ENCODE data around the gene FNDC3B. TPM values are rescaled to one million over a fixed set of nuclear protein-coding genes. Genes with fewer than 3 reads are reported as not detected.

The FNDC3B gene
- total RNA-seq, 2 donors from 2014 or later = 57.6 to 69.3 TPM

GRCh38 chr3:172130717-172131050 is 91.3 kb downstream of the FNDC3B start:
- peak overlapping the region; percentile 81 to 87 for H3K27ac ChIP-seq
- TF ChIP-seq, protein P1, sequence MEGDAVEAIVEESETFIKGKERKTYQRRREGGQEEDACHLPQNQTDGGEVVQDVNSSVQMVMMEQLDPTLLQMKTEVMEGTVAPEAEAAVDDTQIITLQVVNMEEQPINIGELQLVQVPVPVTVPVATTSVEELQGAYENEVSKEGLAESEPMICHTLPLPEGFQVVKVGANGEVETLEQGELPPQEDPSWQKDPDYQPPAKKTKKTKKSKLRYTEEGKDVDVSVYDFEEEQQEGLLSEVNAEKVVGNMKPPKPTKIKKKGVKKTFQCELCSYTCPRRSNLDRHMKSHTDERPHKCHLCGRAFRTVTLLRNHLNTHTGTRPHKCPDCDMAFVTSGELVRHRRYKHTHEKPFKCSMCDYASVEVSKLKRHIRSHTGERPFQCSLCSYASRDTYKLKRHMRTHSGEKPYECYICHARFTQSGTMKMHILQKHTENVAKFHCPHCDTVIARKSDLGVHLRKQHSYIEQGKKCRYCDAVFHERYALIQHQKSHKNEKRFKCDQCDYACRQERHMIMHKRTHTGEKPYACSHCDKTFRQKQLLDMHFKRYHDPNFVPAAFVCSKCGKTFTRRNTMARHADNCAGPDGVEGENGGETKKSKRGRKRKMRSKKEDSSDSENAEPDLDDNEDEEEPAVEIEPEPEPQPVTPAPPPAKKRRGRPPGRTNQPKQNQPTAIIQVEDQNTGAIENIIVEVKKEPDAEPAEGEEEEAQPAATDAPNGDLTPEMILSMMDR (IDR thresholded peaks at IDR 0.05) = no peak
- DNase-seq (ENCODE audit: low spot score) = no peak
- H3K36me3 ChIP-seq = no peaks in the 10 kb centered on the region
- H3K9me3 ChIP-seq = no peaks in the 10 kb centered on the region
- no peaks in the 10 kb centered on the region for H3K27me3 ChIP-seq
- no peak overlapping the region for H3K4me3 ChIP-seq
- peaks cover 0 to 64% of the 10 kb centered on the region in 2 donors for H3K4me1 ChIP-seq

GRCh38 chr3:172131746-172132145 is 92.4 kb downstream of the FNDC3B start:
- no peaks in the 10 kb centered on the region for H3K36me3 ChIP-seq
- H3K9me3 ChIP-seq = no peaks in the 10 kb centered on the region
- no peak overlapping the region for H3K4me3 ChIP-seq
- no peaks in the 10 kb centered on the region for H3K27me3 ChIP-seq
- peaks cover 0 to 65% of the 10 kb centered on the region in 2 donors for H3K4me1 ChIP-seq
- TF ChIP-seq, protein P1 (IDR thresholded peaks at IDR 0.05) = no peak
- DNase-seq (ENCODE audit: low spot score) = no peak
- peak overlapping the region in 1 of 2 donors; percentile 87 for H3K27ac ChIP-seq

GRCh38 chr3:172132159-172132586 is 92.8 kb downstream of the FNDC3B start:
- H3K36me3 ChIP-seq = no peaks in the 10 kb centered on the region
- no peak overlapping the region for H3K27ac ChIP-seq
- H3K4me1 ChIP-seq = peaks cover 0 to 65% of the 10 kb centered on the region in 2 donors
- no peak for DNase-seq (ENCODE audit: low spot score)
- no peaks in the 10 kb centered on the region for H3K27me3 ChIP-seq
- H3K9me3 ChIP-seq = no peaks in the 10 kb centered on the region
- TF ChIP-seq, protein P1 (IDR thresholded peaks at IDR 0.05) = no peak
- no peak overlapping the region for H3K4me3 ChIP-seq

GRCh38 chr3:172132721-172133311 is 93.4 kb downstream of the FNDC3B start:
- Histone ChIP-seq H3K4me1 (peaks cover 0 to 65% of the 10 kb centered on the region in 2 donors), H3K4me3 (no peak overlapping the region), H3K9me3 (no peaks in the 10 kb centered on the region), H3K27ac (no peak overlapping the region), H3K36me3 (no peaks in the 10 kb centered on the region), H3K27me3 (no peaks in the 10 kb centered on the region)
- no peak for DNase-seq (ENCODE audit: low spot score)
- TF ChIP-seq, protein P1 (IDR thresholded peaks at IDR 0.05) = no peak

DNA sequence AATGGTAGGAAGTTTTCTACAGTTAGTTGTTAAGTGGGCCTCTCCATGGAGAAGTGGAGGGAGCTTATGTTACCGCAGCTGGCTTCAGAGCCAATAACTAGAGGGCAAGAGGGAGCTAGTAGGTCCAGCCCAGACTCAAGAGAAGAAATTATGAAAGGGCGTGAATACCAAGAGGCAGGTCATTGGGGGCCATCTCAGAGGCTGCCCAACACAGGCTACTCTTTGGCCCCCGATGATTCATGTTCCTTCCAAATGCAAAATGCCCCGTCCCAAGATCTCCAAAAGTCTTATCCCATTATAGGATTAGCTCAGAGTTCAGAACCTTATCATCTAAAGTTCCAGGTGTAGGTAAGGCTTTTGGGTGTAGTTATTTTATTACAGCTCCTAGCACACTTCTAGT is 94.5 kb downstream of the FNDC3B start:
- H3K4me3 ChIP-seq = no peak overlapping the region
- no peaks in the 10 kb centered on the region for H3K36me3 ChIP-seq
- no peak overlapping the region for H3K27ac ChIP-seq
- TF ChIP-seq, protein P1 (IDR thresholded peaks at IDR 0.05) = no peak
- H3K27me3 ChIP-seq = no peaks in the 10 kb centered on the region
- DNase-seq (ENCODE audit: low spot score) = no peak
- H3K9me3 ChIP-seq = no peaks in the 10 kb centered on the region
- peaks cover 0 to 65% of the 10 kb centered on the region in 2 donors for H3K4me1 ChIP-seq

- H3K4me3 ChIP-seq = no peak overlapping the region
- H3K27ac ChIP-seq = no peak overlapping the region
- no peak for DNase-seq (ENCODE audit: low spot score)
- no peaks in the 10 kb centered on the region for H3K36me3 ChIP-seq
- peaks cover 0 to 65% of the 10 kb centered on the region in 2 donors for H3K4me1 ChIP-seq
- H3K9me3 ChIP-seq = no peaks in the 10 kb centered on the region
- TF ChIP-seq, protein P1 (IDR thresholded peaks at IDR 0.05) = no peak
- H3K27me3 ChIP-seq = no peaks in the 10 kb centered on the region
Measured at GRCh38 chr3:172134352-172134751, 95.0 kb downstream of the FNDC3B start.

Measured in right atrium auricular region (tissue), 2 donors.